Activated T-cell treated with anti-CD3 and anti-CD28 coated beads for 4 hours (primary cell): ENCODE data around the gene PPP4R2.
"Not testable (repeated sequence)": the region's sequence is repeated elsewhere in the genome, so short reads cannot be mapped to it uniquely, and the experiment has no call there.

Experiments used
- DNase-seq: peaks from one replicate; pipeline ENCODE4 v3.0.0-alpha.2; 2020

Gene PPP4R2

DNA sequence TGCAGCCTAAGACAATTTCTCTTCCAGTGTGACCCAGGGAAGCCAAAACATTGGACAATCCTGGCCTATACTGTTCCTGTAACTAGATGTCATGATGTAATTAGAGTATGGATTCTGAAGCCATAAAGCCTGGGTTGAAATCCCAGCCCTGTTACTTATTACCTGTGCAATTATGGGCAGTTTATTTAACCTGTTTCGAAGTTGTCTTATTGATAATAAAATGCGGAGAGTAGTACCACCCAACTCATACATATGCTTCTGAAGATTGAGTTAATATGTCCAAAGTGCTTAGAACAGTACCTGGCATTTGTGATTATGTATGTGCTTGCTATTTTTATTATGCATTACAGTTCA lies 30.1 kb downstream of the PPP4R2 start:
- DNase-seq = no peak

DNA sequence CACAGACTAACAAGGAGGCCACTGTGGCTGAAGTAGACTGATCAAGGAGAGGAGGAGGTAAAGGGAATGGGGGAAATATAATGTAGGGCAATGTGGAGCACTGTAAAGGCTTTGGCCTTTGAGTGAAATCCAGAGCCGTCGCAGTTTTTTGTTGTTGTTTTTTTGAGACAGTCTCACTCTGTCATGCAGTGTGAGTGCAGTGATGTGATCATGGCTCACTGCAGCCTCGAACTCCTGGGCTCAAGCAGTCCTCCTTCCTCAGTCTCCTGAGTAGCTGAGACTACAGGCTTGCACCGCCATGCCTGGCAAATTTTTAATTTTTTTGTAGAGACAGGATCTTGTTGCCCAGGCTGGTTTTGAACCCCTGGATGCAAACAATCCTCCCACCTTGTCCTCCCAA lies 32.2 kb downstream of the PPP4R2 start:
- DNase-seq = no peak

DNA sequence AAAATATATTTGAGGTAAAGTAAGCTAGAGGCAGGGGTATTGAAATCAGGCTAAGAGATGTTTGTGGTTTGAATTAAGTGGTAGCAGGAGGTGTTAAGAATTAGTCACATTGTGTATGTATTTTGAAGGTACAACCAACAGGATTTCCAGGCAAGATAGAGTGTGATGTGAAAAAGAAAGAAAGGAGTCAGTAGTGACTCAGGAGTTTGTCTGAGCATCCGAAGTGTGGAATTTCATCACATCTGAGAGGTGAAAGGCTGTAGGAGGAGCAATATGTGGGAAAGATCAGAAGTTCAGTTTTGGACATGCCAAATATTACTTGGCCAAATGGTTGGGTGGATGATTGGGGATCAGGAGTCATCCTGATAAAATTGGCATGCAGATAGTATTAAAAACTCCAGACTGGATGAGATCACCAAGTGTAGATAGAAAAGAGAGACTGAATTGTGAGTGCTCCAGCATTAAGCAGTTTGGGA lies 32.7 kb downstream of the PPP4R2 start:
- DNase-seq = no peak

GRCh38 chr3:73030073-73030597 lies 33.5 kb downstream of the PPP4R2 start:
- DNase-seq = no peak

DNA sequence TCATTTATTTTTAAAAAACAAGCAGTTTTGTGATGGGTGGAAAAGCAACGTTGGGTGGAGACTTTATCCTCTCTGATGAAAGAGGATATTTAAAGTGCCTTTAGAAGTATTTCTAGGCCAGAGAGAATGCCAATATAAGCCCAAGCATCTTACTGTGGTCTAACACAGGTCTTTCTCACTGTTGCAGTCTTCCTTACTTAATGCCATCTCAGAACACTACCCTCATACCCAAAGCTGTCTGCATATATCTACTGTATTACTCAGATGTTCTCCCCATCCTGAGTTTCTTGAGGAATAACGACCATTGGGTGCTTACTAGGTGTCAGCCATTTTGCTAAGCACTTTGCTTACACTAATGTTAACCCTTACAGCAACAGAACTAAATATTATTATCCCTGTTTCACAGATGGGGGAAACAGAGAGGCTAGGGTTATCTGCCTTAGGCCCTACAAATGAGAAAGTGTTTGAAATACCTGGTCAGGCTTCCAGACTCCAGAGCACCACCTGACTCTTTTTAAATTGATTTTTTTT lies 35.0 kb downstream of the PPP4R2 start:
- no peak for DNase-seq

- DNase-seq = no peak
These were observed 40.3 kb downstream of the PPP4R2 start for GRCh38 chr3:73036694-73037591.

DNA sequence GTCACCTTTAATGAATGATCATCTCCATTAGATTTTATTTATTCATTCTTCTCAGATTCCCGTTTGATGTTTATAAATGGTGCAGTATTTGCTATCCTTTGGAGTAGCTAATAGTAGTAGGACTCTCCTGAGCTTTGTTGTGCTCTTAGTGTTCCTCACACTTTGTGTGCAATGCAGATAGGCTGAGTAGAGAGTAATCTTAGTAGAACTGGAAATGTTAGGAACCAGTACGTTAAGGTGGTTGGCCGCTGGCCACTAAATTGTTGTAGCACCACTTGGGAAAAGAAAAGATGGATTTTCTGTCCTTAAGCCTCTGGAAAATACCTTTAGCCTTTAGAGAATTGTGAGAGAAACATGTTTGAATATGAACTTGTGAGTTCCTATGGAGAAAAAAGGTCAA lies 44.9 kb downstream of the PPP4R2 start:
- DNase-seq = no peak

DNA sequence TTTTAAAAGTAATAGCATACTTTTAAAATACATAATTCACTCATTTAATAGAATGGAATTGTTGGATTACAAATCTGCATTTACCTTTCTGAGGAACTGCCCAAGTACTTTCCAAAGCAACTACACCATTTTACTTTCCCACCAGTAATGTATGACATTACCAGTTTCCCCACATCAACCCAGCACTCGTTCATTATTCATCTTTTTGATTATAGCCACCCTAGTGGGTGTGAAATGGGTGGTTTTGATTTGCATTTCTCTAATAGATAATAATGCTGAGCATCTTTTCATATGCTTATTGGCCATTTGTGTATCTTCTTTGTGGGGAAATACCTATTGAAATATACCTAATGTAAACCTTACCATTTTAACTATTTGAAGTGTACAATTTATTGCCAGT lies 46.8 kb downstream of the PPP4R2 start:
- no peak for DNase-seq

- DNase-seq = no peak
These were observed 48.8 kb downstream of the PPP4R2 start for GRCh38 chr3:73045391-73045790.

- DNase-seq = no peak
These were observed 49.6 kb downstream of the PPP4R2 start for GRCh38 chr3:73046195-73046594.

GRCh38 chr3:73049319-73049718 lies 52.7 kb downstream of the PPP4R2 start:
- no peak for DNase-seq

DNA sequence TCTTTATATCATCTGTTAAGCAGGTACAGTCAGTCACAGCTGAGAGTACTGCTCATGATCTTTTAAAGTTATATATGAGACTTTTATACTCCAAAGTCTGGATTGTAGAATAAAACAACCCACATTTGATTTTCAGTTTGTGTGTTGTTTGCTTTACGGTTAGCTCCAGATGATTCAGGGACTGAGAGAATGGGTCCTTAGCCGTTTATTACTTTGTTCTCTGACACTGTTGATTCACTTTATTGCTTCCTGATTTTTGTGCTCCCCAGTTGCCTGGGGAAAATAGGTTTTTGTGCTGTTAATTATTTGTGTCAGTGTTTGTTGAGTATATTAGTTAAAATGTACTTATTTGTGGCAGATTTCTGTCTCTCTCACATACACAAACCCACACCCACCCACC lies 56.2 kb downstream of the PPP4R2 start:
- DNase-seq = no peak

DNA sequence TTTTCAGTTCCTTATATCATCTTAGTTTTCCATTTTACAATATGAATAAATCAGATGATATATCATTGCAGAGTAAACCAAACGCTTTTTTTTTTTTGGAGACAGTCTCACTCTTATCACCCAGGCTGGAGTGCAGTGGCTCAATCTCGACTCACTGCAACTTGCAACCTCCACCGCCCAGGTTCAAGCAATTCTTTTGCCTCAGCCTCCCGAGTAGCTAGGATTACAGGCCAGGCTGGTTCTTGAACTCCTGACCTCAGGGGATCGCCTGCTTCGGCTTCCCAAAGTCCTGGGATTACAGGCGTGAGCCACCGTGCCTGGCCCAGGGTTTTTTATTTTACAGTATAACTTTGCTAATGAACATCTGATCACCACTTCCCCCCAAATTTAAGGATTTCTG lies 59.0 kb downstream of the PPP4R2 start:
- no peak for DNase-seq

DNA sequence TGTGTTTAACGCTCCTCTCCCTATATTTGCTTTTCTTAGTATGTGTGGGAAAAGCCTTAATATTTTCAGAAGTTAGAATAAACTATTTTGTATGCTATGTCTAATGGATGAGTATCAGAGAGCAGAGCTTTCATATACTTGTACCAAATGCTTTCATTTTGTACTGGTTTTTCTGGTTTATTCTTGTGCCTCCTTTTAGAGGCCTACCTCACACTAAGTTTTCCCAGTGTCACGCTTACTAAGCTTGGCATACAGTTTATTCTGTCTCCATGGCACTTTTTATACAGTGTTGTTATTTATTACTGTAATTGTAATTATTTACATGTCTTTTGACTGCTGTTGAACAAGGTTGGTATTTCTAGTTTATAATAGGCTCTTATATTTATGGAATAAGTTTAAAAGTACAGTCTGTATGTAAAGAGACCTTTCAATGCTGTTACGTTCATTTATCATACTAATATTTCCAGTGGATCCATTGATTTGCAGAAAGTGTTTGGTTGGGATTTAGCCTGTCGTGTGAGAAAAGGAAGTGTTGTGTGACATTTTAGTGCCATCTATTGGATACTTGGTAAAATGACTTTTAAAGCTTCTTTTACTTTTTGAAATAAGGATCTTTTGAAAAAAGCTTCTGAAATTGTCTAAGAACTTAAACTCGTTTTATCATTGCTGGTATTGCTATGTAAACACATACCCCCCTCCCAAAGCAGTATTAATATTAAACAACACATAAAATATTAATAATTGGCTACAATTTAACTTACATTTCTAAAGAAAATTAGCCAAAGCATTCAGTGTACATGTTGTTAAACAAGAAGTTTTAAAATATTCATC lies 59.6 kb downstream of the PPP4R2 start:
- no peak for DNase-seq

- no peak for DNase-seq
These were observed 60.2 kb downstream of the PPP4R2 start for GRCh38 chr3:73056845-73057150.

GRCh38 chr3:73060302-73060723 lies 63.7 kb downstream of the PPP4R2 start:
- no peak for DNase-seq

DNA sequence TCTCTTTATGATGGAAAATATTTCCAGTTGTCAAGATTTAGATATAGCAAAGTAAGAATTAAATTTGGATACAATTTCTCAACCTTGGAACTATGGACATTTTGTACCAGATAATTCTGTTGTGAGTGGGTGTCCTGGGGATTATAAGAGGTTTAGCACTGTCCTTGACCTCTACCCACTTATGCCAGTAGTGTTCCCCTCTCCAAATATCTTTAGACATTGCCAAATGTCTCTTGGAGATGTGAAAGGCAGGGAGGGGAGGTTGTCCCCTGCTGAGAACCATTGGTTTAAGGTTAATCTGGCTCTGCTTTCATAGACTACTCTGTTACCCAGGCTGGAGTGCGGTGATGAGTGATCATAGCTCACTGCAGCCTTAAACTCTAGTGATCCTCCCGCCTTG lies 64.8 kb downstream of the PPP4R2 start, which contains the start of gene EBLN2:
Gene EBLN2, plus strand, starts transcription at position 244 of the 400 bp plus-strand sequence. CDS start 423 bp downstream, outside the sequence.
- DNase-seq = no peak

GRCh38 chr3:73066243-73066642 lies 69.6 kb downstream of the PPP4R2 start:
- DNase-seq = not testable (repeated sequence)

- no peak for DNase-seq
These were observed 71.8 kb downstream of the PPP4R2 start for GRCh38 chr3:73068419-73068818.

- no peak for DNase-seq
These were observed 72.6 kb downstream of the PPP4R2 start for GRCh38 chr3:73069187-73069586.

GRCh38 chr3:73069775-73070444 lies 73.3 kb downstream of the PPP4R2 start:
- DNase-seq = no peak

- no peak for DNase-seq
These were observed 74.3 kb downstream of the PPP4R2 start for GRCh38 chr3:73070675-73071575.
